Keratinocyte (primary cell): Measurements from ENCODE around the gene TMCO4.

Experiments used
- CTCF ChIP-seq, 3 experiments: IDR thresholded peaks in 1 of 3; conservative IDR thresholded peaks in 1 of 3; optimal IDR thresholded peaks in 1 of 3; 2 replicates in 2 of 3; 3 replicates in 1 of 3; pipeline versions ENCODE3 to v1.5.1; 2011; ENCODE audit warnings: low read length in 3 of 3, mild to moderate bottlenecking in 3 of 3, moderate library complexity in 2 of 3, control low read depth in 1 of 3, inconsistent platforms in 1 of 3; ENCODE audit not compliant: insufficient read depth in 2 of 3; ENCODE audit errors: extremely low read depth in 1 of 3
- EZH2 ChIP-seq: IDR thresholded peaks from one replicate; pipeline ENCODE4 v1.6.1; 2012; ENCODE audit warnings: inconsistent platforms, mild to moderate bottlenecking, low read length, moderate library complexity

DNA sequence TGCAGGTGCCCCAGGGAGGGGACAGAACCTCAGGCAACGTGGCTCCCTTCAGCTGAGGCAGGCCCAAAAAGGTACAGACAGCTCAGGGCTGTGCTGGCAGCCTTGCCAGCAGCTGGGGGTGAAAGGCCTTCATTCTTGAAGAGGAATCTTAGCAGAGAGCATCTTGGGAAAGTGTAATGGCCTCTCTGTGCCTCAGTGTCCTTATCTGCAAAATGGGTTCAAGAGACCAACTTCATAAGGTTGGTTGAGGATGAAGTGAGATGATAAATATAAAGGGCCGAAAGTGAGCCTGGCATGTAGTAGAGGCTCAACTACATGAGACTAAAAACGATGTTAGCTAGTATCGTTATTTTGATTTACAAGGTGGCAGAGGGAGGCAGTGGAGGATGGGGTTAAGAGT, 26.2 kb downstream of the TMCO4 start:
- TF ChIP-seq CTCF (optimal IDR thresholded peaks at IDR 0.05 in 1 of 3, IDR thresholded peaks at IDR 0.05 in 1 of 3, conservative IDR thresholded peaks at IDR 0.05 in 1 of 3; ENCODE audit: extremely low read depth in 1 of 3, insufficient read depth in 2 of 3, low read length in 3 of 3) (no peak), EZH2 (no peak)
